ENCODE measurements around the gene RASL12.

GRCh38 chr15:65044724-65045481, 22.9 kb downstream of the RASL12 start, which contains the start of gene SLC51B:
- TF ChIP-seq, protein P1, sequence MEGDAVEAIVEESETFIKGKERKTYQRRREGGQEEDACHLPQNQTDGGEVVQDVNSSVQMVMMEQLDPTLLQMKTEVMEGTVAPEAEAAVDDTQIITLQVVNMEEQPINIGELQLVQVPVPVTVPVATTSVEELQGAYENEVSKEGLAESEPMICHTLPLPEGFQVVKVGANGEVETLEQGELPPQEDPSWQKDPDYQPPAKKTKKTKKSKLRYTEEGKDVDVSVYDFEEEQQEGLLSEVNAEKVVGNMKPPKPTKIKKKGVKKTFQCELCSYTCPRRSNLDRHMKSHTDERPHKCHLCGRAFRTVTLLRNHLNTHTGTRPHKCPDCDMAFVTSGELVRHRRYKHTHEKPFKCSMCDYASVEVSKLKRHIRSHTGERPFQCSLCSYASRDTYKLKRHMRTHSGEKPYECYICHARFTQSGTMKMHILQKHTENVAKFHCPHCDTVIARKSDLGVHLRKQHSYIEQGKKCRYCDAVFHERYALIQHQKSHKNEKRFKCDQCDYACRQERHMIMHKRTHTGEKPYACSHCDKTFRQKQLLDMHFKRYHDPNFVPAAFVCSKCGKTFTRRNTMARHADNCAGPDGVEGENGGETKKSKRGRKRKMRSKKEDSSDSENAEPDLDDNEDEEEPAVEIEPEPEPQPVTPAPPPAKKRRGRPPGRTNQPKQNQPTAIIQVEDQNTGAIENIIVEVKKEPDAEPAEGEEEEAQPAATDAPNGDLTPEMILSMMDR (conservative IDR thresholded peaks at IDR 0.05; ENCODE audit: low read length) = no peak
- no peak for TF ChIP-seq EZH2phosphoT487 (IDR thresholded peaks at IDR 0.05; ENCODE audit: borderline replicate concordance)

Measured in Loucy (cell line).